ENCODE data around the gene SHE. TPM values are rescaled to one million over a fixed set of nuclear protein-coding genes. Genes with fewer than 3 reads are reported as not detected.

Gene SHE
- total RNA-seq, 2 donors from 2014 or later, result 2.6 to 4.2 TPM

DNA sequence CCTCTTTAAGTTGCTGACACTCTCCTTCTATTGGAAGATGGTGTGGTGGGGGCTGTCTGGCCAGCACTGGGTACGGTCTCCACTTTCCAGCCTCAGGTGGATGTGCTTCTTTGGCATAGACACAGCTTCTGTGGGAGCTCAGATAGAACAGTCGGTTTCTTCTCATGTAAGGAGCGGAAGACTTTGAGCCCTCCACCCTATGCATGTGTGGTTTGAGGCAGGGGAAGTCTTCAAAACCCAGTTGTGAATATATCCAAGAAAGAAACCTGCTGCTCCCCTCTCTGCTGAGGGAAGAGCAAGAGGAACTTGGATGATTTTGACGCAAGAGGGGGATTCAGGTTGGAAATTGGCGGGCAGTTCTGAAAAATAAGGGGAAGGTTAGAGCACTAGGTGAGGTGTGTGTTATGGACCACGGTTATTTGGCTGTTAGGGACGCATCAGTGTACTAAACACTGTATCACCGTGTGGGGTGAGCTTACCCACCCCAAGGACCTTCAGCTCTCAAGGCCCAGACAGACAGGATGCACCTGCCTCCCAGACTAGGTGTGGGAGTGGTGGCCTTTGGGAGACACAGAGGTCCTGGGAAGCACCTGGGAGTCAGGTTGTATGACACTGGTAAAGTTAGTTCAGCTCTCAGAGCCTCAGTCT, 60.8 kb downstream of the SHE start:
- DNase-seq, result no peak
- H3K4me1 ChIP-seq, result peaks cover 8% of the 10 kb centered on the region
- ATAC-seq, result no peak
- WGBS, 2 donors, result 80 to 87% methylated on average over 8 of the region's 8 CpGs
- H3K36me3 ChIP-seq (replicated peaks in 1 of 2; ENCODE audit: insufficient read depth in 1 of 2, low read depth in 2 of 2), result no peaks in the 10 kb centered on the region
- no peak for TF ChIP-seq POLR2A (IDR thresholded peaks at IDR 0.05)
- TF ChIP-seq, protein P1, sequence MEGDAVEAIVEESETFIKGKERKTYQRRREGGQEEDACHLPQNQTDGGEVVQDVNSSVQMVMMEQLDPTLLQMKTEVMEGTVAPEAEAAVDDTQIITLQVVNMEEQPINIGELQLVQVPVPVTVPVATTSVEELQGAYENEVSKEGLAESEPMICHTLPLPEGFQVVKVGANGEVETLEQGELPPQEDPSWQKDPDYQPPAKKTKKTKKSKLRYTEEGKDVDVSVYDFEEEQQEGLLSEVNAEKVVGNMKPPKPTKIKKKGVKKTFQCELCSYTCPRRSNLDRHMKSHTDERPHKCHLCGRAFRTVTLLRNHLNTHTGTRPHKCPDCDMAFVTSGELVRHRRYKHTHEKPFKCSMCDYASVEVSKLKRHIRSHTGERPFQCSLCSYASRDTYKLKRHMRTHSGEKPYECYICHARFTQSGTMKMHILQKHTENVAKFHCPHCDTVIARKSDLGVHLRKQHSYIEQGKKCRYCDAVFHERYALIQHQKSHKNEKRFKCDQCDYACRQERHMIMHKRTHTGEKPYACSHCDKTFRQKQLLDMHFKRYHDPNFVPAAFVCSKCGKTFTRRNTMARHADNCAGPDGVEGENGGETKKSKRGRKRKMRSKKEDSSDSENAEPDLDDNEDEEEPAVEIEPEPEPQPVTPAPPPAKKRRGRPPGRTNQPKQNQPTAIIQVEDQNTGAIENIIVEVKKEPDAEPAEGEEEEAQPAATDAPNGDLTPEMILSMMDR (IDR thresholded peaks at IDR 0.05), result no peak
- H3K27ac ChIP-seq, result peak overlapping the region in 1 of 4 donors; percentile 18
- intact Hi-C loops (cut with DNase I), result no loop called here
- H3K27me3 ChIP-seq, result no peaks in the 10 kb centered on the region
- H3K9me3 ChIP-seq, result no peaks in the 10 kb centered on the region
- no peak overlapping the region for H3K4me3 ChIP-seq

DNA sequence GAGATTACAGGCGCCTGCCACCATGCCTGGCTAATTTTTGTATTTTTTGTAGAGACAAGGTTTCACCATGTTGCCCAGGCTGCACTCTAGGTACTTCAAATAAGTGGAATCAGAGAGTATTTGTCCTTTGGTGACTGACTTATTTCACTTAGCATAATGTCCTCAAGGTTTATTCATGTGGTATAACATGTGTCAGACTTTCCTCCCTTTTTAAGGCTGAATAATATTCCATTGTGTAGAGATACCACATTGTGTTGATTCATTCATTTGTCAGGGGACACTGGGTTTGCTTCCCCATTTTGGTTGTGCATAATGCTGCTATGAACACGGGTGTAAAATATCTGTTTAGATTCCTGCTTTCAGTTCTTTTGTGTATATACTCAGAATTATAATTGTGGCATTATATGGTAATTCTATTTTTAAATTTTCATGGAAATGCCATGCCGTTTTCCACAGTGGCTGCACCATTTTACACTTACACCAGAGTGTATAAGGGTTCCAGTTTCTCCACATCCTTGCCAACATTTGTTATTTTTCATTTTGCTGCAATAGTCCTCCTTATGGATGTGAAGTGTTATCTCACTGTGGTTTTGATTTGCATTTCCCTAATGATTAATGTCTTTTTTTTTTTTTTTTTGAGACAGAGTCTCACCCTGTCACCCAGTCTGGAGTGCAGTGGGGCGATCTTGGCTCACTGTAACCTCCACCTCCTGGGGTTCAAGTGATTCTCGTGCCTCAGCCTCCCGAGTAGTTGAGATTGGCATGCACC, 62.0 kb downstream of the SHE start:
- DNase-seq (no peak), ATAC-seq (no peak)
- H3K9me3 ChIP-seq, result no peaks in the 10 kb centered on the region
- peaks cover 8% of the 10 kb centered on the region for H3K4me1 ChIP-seq
- intact Hi-C loops (cut with DNase I), result no loop called here
- peak overlapping the region in 3 of 4 donors; percentile 30 to 57 (median 44) for H3K27ac ChIP-seq
- no peaks in the 10 kb centered on the region for H3K27me3 ChIP-seq
- 68 to 78% methylated on average over 6 of the region's 6 CpGs for WGBS, 2 donors
- TF ChIP-seq, protein P1 (IDR thresholded peaks at IDR 0.05), result no peak
- TF ChIP-seq POLR2A (IDR thresholded peaks at IDR 0.05), result no peak
- H3K4me3 ChIP-seq, result no peak overlapping the region
- H3K36me3 ChIP-seq (replicated peaks in 1 of 2; ENCODE audit: insufficient read depth in 1 of 2, low read depth in 2 of 2), result no peaks in the 10 kb centered on the region

DNA sequence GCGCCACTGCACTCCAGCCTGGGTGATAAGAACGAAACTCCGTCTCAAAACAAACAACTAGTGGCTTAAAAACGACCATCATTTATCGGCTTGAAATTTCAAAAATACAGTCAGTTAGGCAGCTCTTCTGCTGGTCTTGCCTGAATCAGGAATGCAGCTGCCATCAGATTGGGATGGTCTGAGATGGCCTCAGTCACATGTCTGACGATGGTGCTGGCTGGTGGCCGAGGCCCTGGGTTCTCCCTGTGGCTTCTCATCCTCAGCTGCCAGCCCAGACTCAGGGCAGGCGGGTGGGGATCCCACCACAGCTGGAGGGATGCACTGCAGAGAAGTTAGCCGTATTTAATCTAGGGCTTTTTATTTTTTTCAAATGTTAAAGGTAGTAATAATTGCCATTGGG, 65.8 kb downstream of the SHE start:
- Histone ChIP-seq H3K27ac (no peak overlapping the region), H3K4me1 (peaks cover 18% of the 10 kb centered on the region)
- WGBS, 2 donors, result 61 to 72% methylated on average over 9 of the region's 9 CpGs

DNA sequence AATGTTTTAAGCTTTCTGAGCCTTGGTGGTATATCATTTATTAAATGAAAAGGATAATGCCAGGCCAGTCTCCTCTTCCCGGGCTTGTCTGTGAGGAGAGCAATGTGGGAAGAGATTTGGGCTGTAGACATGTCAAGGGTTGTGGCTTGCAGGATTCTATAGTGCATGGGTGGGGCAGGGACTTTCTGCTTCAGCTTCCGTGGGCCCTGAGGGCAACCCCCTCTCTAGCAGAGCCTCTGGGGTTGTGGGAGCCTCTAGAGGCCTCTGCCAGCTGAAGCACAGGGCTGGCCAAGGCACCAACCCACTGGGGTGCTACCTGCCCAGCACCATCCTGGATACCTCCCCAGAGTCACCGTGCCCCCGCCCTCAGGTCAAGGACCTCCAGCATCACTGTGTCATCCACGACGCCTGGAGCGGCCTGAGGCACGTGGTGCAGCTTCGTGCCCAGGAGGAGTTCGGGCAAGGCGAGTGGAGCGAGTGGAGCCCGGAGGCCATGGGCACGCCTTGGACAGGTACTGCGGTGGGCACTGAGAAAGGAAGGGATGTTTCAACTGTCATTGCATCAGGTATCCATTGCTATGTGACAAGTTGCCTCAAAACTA, 66.5 kb downstream of the SHE start:
- no peak for TF ChIP-seq POLR2A (IDR thresholded peaks at IDR 0.05)
- TF ChIP-seq, protein P1 (IDR thresholded peaks at IDR 0.05), result no peak
- intact Hi-C loops (cut with DNase I), result no loop called here
- H3K27me3 ChIP-seq, result no peaks in the 10 kb centered on the region
- no peak for ATAC-seq
- WGBS, 2 donors, result 86 to 100% methylated on average over 6 to 15 of the region's 15 CpGs
- DNase-seq, result no peak
- H3K4me1 ChIP-seq, result peaks cover 18% of the 10 kb centered on the region
- no peaks in the 10 kb centered on the region for H3K9me3 ChIP-seq
- no peak overlapping the region for H3K27ac ChIP-seq
- H3K4me3 ChIP-seq, result no peak overlapping the region
- H3K36me3 ChIP-seq (replicated peaks in 1 of 2; ENCODE audit: insufficient read depth in 1 of 2, low read depth in 2 of 2), result no peaks in the 10 kb centered on the region

More for the DNA sequence above, 65.8 kb downstream of the SHE start:
- no peak for TF ChIP-seq POLR2A (IDR thresholded peaks at IDR 0.05)
- TF ChIP-seq, protein P1 (IDR thresholded peaks at IDR 0.05), result no peak
- H3K36me3 ChIP-seq (replicated peaks in 1 of 2; ENCODE audit: insufficient read depth in 1 of 2, low read depth in 2 of 2), result no peaks in the 10 kb centered on the region
- no peak for DNase-seq
- no peak for ATAC-seq
- intact Hi-C loops (cut with DNase I), result no loop called here
- H3K4me3 ChIP-seq, result no peak overlapping the region
- no peaks in the 10 kb centered on the region for H3K9me3 ChIP-seq
- H3K27me3 ChIP-seq, result no peaks in the 10 kb centered on the region

Measured in body of pancreas (tissue), 4 donors.